ENCODE measurements around the gene OR5AU1.

The OR5AU1 gene

GRCh38 chr14:21108791-21109190, 47.1 kb downstream of the OR5AU1 start:
- in situ Hi-C loops (cut with MboI; ENCODE audit: low sequenced_read_pairs): no loop called here

GRCh38 chr14:21107283-21107800, 48.5 kb downstream of the OR5AU1 start:
- in situ Hi-C loops (cut with MboI; ENCODE audit: low sequenced_read_pairs): no loop called here

- in situ Hi-C loops (cut with MboI; ENCODE audit: low sequenced_read_pairs): no loop called here
Measured at GRCh38 chr14:21106498-21107282, 49.2 kb downstream of the OR5AU1 start.

- in situ Hi-C loops (cut with MboI; ENCODE audit: low sequenced_read_pairs): no loop called here
Measured at GRCh38 chr14:21106176-21106497, 49.7 kb downstream of the OR5AU1 start.

GRCh38 chr14:21105095-21105494, 50.8 kb downstream of the OR5AU1 start:
- in situ Hi-C loops (cut with MboI; ENCODE audit: low sequenced_read_pairs): no loop called here
